Right cardiac atrium (tissue), 5 donors: ENCODE results near the gene PIGR. TPM values are rescaled to one million over a fixed set of nuclear protein-coding genes. Genes with fewer than 3 reads are reported as not detected.

Experiments used
- ATAC-seq, 2 donors: fragments of 200-7000 bp; cut with Tn5 transposase; one replicate each; pipeline versions ENCODE4 v1.8.0 to v1.9.1; 2020; ENCODE audit warnings: moderate library complexity in 2 of 2, mild to moderate bottlenecking in 1 of 2
- DNase-seq, 3 donors: peaks; one replicate each; pipeline ENCODE4 v3.0.0-alpha.2; 2020
- H3K27ac ChIP-seq: one replicate; pipeline ENCODE4 v1.5.1; 2013; ENCODE audit warnings: mild to moderate bottlenecking, low read length, control low read depth, moderate library complexity
- H3K27me3 ChIP-seq: one replicate; pipeline ENCODE4 v1.6.1; 2013; ENCODE audit not compliant: control insufficient read depth, insufficient read depth
- H3K4me1 ChIP-seq: one replicate; pipeline ENCODE4 v1.6.1; 2013; ENCODE audit warnings: low read length; ENCODE audit not compliant: control insufficient read depth, insufficient read depth
- H3K4me3 ChIP-seq: one replicate; pipeline ENCODE4 v1.5.1; 2013; ENCODE audit warnings: low read length, control low read depth
- H3K9me3 ChIP-seq: one replicate; pipeline ENCODE4 v1.6.1; 2013; ENCODE audit warnings: low read length; ENCODE audit not compliant: control insufficient read depth
- WGBS: extraction: QIAGEN DNeasy Blood & Tissue Kit; methylation state at CpG from one replicate; pipeline ENCODE4 v1.1.7; 2013; 5-methylcytosine and 5-hydroxymethylcytosine counted together
- intact Hi-C, 4 donors: fragments of 100-400 bp; cut with DNase I; formaldehyde crosslinking; loops; one replicate each; pipeline versions ENCODE4 v1.11.0 to v1.14.0; 2022 to 2023
- polyA plus RNA-seq: library from polyadenylated mRNA; stranded (reverse); fragments of 200-250 nt; gene quantifications from one replicate; pipeline ENCODE4 v1.2.3, GENCODE V29; 2013
- total RNA-seq, 4 donors: library from RNA; stranded (reverse); fragmentation: NEBNext Ultra II Directional; extraction: Animal tissue kit (Norgen Biotek cat#: 25700); gene quantifications; one replicate each; pipeline ENCODE4 v1.2.1, GENCODE V29; 2021
- donor health status: healthy with polysubstance abuse.
- donor health status: DM: no; HTN: yes; CAD: no.
- donor health status: DM: no; HTN: no; CAD: no.
- donor health status: DM: no; HTN: yes; CAD: no; lungs with severe emphysema.
- donor health status: DM: yes; HTN: yes; CAD: no.

The PIGR gene
- total and polyA plus RNA-seq, 5 donors, result 0.09 to 0.59 (median 0.20) TPM; not detected in 1

GRCh38 chr1:206908038-206908437 lies 38.2 kb downstream of the PIGR start:
- Histone ChIP-seq H3K4me1 (no peaks in the 10 kb centered on the region), H3K27ac (no peak overlapping the region), H3K27me3 (no peaks in the 10 kb centered on the region), H3K9me3 (no peaks in the 10 kb centered on the region), H3K4me3 (no peak overlapping the region)
- intact Hi-C loops, result loop anchor here in 1 of 4 donors (5.0 to 10.0 kb wide), 2 partner anchors 41 to 433 kb away; partner anchors contain the start of genes IKBKE and IL20
- 96% methylated on average over 10 of the region's 10 CpGs for WGBS
- ATAC-seq (no peak), DNase-seq (no peak)

GRCh38 chr1:206907304-206907991 lies 38.8 kb downstream of the PIGR start:
- WGBS, result 83% methylated on average over 23 of the region's 23 CpGs
- H3K27me3 ChIP-seq, result no peaks in the 10 kb centered on the region
- no peak overlapping the region for H3K4me3 ChIP-seq
- DNase-seq (peak in 1 of 3 donors; percentile 43), ATAC-seq (no peak)
- no peaks in the 10 kb centered on the region for H3K4me1 ChIP-seq
- intact Hi-C loops, result loop anchor here in 1 of 4 donors (5.0 to 10.0 kb wide), 2 partner anchors 40 to 433 kb away; partner anchors contain the start of genes IKBKE and IL20
- H3K27ac ChIP-seq, result no peak overlapping the region
- H3K9me3 ChIP-seq, result no peaks in the 10 kb centered on the region

GRCh38 chr1:206905295-206906164 lies 40.7 kb downstream of the PIGR start:
- DNase-seq (no peak), ATAC-seq (no peak)
- Histone ChIP-seq H3K27me3 (no peaks in the 10 kb centered on the region), H3K27ac (no peak overlapping the region), H3K9me3 (no peaks in the 10 kb centered on the region), H3K4me3 (no peak overlapping the region), H3K4me1 (no peaks in the 10 kb centered on the region)
- intact Hi-C loops, result loop anchor here in 1 of 4 donors (5.0 to 10.0 kb wide), 2 partner anchors 38 to 431 kb away; partner anchors contain the start of genes IKBKE and IL20
- 77% methylated on average over 4 of the region's 4 CpGs for WGBS

- DNase-seq (no peak), ATAC-seq (no peak)
- H3K4me1 ChIP-seq, result no peaks in the 10 kb centered on the region
- WGBS, result 83% methylated on average over 10 of the region's 10 CpGs
- intact Hi-C loops, result loop anchor here in 1 of 4 donors (5.0 to 10.0 kb wide), 2 partner anchors 37 to 430 kb away; partner anchors contain the start of genes IKBKE and IL20
- H3K27ac ChIP-seq, result no peak overlapping the region
- H3K9me3 ChIP-seq, result no peaks in the 10 kb centered on the region
- H3K27me3 ChIP-seq, result no peaks in the 10 kb centered on the region
- H3K4me3 ChIP-seq, result no peak overlapping the region
Observed at GRCh38 chr1:206904423-206905142, 41.7 kb downstream of the PIGR start.

GRCh38 chr1:206903687-206904086 lies 42.6 kb downstream of the PIGR start:
- WGBS, result 63% methylated on average over 2 of the region's 2 CpGs
- peak in 1 of 2 donors; percentile 36 for ATAC-seq
- H3K9me3 ChIP-seq, result no peaks in the 10 kb centered on the region
- no peaks in the 10 kb centered on the region for H3K27me3 ChIP-seq
- H3K4me1 ChIP-seq, result no peaks in the 10 kb centered on the region
- intact Hi-C loops, result loop anchor here in 1 of 4 donors (10.0 kb wide), 1 partner anchor 429 kb away; the partner anchor contains the start of gene IKBKE
- H3K4me3 ChIP-seq, result no peak overlapping the region
- DNase-seq, result no peak
- H3K27ac ChIP-seq, result no peak overlapping the region

GRCh38 chr1:206902702-206903101 lies 43.6 kb downstream of the PIGR start:
- ATAC-seq (no peak), DNase-seq (no peak)
- H3K27me3 ChIP-seq, result no peaks in the 10 kb centered on the region
- H3K4me1 ChIP-seq, result no peaks in the 10 kb centered on the region
- WGBS, result 80% methylated on average over 1 of the region's 1 CpG
- intact Hi-C loops, result loop anchor here in 1 of 4 donors (10.0 kb wide), 1 partner anchor 428 kb away; the partner anchor contains the start of gene IKBKE
- no peaks in the 10 kb centered on the region for H3K9me3 ChIP-seq
- H3K27ac ChIP-seq, result no peak overlapping the region
- no peak overlapping the region for H3K4me3 ChIP-seq

- DNase-seq (no peak), ATAC-seq (no peak)
- Histone ChIP-seq H3K9me3 (no peaks in the 10 kb centered on the region), H3K27ac (no peak overlapping the region), H3K4me3 (no peak overlapping the region), H3K27me3 (no peaks in the 10 kb centered on the region), H3K4me1 (no peaks in the 10 kb centered on the region)
- WGBS, result 89% methylated on average over 6 of the region's 6 CpGs
- intact Hi-C loops, result loop anchor here in 1 of 4 donors (10.0 kb wide), 1 partner anchor 427 kb away; the partner anchor contains the start of gene IKBKE
Observed at GRCh38 chr1:206901944-206902343, 44.3 kb downstream of the PIGR start.

GRCh38 chr1:206900149-206900548 lies 46.1 kb downstream of the PIGR start:
- Histone ChIP-seq H3K27ac (no peak overlapping the region), H3K4me1 (no peaks in the 10 kb centered on the region), H3K4me3 (no peak overlapping the region), H3K27me3 (no peaks in the 10 kb centered on the region), H3K9me3 (no peaks in the 10 kb centered on the region)
- 79% methylated on average over 7 of the region's 7 CpGs for WGBS
- DNase-seq (no peak), ATAC-seq (no peak)
- intact Hi-C loops, result loop anchor here in 1 of 4 donors (10.0 kb wide), 1 partner anchor 425 kb away; the partner anchor contains the start of gene IKBKE

- 69% methylated on average over 5 of the region's 5 CpGs for WGBS
Observed at GRCh38 chr1:206899717-206900116, 46.5 kb downstream of the PIGR start.

GRCh38 chr1:206898915-206899431 lies 47.3 kb downstream of the PIGR start:
- H3K9me3 ChIP-seq, result no peaks in the 10 kb centered on the region
- no peak overlapping the region for H3K27ac ChIP-seq
- H3K27me3 ChIP-seq, result no peaks in the 10 kb centered on the region
- no peak for DNase-seq
- 92% methylated on average over 13 of the region's 13 CpGs for WGBS
- H3K4me1 ChIP-seq, result no peaks in the 10 kb centered on the region
- intact Hi-C loops, result no loop called here
- H3K4me3 ChIP-seq, result no peak overlapping the region
- no peak for ATAC-seq

More at GRCh38 chr1:206899717-206900116, 46.5 kb downstream of the PIGR start:
- Histone ChIP-seq H3K27ac (no peak overlapping the region), H3K27me3 (no peaks in the 10 kb centered on the region), H3K9me3 (no peaks in the 10 kb centered on the region), H3K4me3 (no peak overlapping the region), H3K4me1 (no peaks in the 10 kb centered on the region)
- intact Hi-C loops, result loop anchor here in 1 of 4 donors (10.0 kb wide), 1 partner anchor 425 kb away; the partner anchor contains the start of gene IKBKE
- no peak for ATAC-seq
- no peak for DNase-seq
